Right lobe of liver (tissue), 6 donors: ENCODE results near the gene SPCS2. TPM values are rescaled to one million over a fixed set of nuclear protein-coding genes. Genes with fewer than 3 reads are reported as not detected.
"Not testable (repeated sequence)": the region's sequence is repeated elsewhere in the genome, so short reads cannot be mapped to it uniquely, and the experiment has no call there.

Experiments used
- ATAC-seq, 4 donors: fragments of 200-7000 bp; cut with Tn5 transposase; one replicate each; pipeline ENCODE4 v1.9.1; 2020; ENCODE audit warnings: mild to moderate bottlenecking in 4 of 4, moderate library complexity in 4 of 4
- DNase-seq, 3 donors: peaks; one replicate each; pipeline ENCODE4 v3.0.0-alpha.2; 2020
- H3K27ac ChIP-seq, 3 donors: fragments of 200-600 bp; one replicate each; pipeline ENCODE4 v1.8.0; 2022
- H3K27me3 ChIP-seq, 2 donors: fragments of 200-600 bp; one replicate each; pipeline ENCODE4 v1.8.0; 2022
- H3K36me3 ChIP-seq, 4 donors: fragments of 200-600 bp; sonication (generic) in 1 of 4; one replicate each; pipeline versions ENCODE4 v1.5.1 to v1.8.0; 2017 to 2022; ENCODE audit warnings: control low read depth in 1 of 4
- H3K4me1 ChIP-seq, 4 donors: fragments of 200-600 bp; sonication (generic) in 1 of 4; one replicate each; pipeline versions ENCODE4 v1.5.1 to v1.8.0; 2017 to 2022; ENCODE audit warnings: control low read depth in 1 of 4
- H3K4me3 ChIP-seq, 3 donors: fragments of 200-600 bp; one replicate each; pipeline ENCODE4 v1.8.0; 2022
- H3K9me3 ChIP-seq, 4 donors: fragments of 200-600 bp; sonication (generic) in 1 of 4; one replicate each; pipeline versions ENCODE4 v1.5.1 to v1.8.0; 2017 to 2022; ENCODE audit warnings: control low read depth in 1 of 4
- CTCF ChIP-seq, 4 donors: fragments of 200-600 bp in 3 of 4; fragments of 450-650 bp in 1 of 4; IDR thresholded peaks; one replicate each; pipeline versions ENCODE4 v1.5.1 to v1.8.0; 2016 to 2022; ENCODE audit warnings: antibody characterized with exemption in 4 of 4, mild to moderate bottlenecking in 2 of 4
- POLR2A ChIP-seq: fragments of 450-650 bp; IDR thresholded peaks from one replicate; pipeline ENCODE4 v1.6.1; 2017; ENCODE audit warnings: antibody characterized with exemption, mild to moderate bottlenecking
- whole genome bisulfite sequencing: methylation state at CpG from one replicate; pipeline ENCODE4 v1.1.6; 2018; ENCODE audit warnings: low coverage, low lambda C conversion rate; ENCODE audit not compliant: insufficient coverage; ENCODE audit errors: missing lambda C conversion rate; 5-methylcytosine and 5-hydroxymethylcytosine counted together
- intact Hi-C, 2 donors: fragments of 100-400 bp; cut with DNase I; formaldehyde crosslinking; loops; one replicate each; pipeline versions ENCODE4 v1.11.2 to v1.14.1; 2022
- total RNA-seq, 6 experiments: library from RNA; depleted of rRNA in 2 of 6; stranded (reverse); fragments of >200 nt in 2 of 6; fragmentation: NEBNext Ultra II Directional in 3 of 6; extraction: Animal tissue kit (Norgen Biotek cat#: 25700) in 3 of 6; gene quantifications; one replicate each; pipeline versions ENCODE4 v1.1.0 to v1.2.4, GENCODE V29; 2016 to 2023
- donor health status: DM: no; HTN: yes; CAD: no.
- donor health status: DM: no; HTN: no; CAD: no.
- donor health status: DM: no; HTN: no; CAD: no.
- donor health status: DM: no; HTN: yes; CAD: no.
- donor health status: DM: no; HTN: yes; CAD: no.

The SPCS2 gene
- total RNA-seq, 6 experiments from 2014 or later = 50.8 to 258 (median 107) TPM

GRCh38 chr11:74954199-74954598 lies 5.1 kb downstream of the SPCS2 start:
- TF ChIP-seq CTCF (IDR thresholded peaks at IDR 0.05) (no peak), POLR2A (no peak)
- ATAC-seq (no peak), DNase-seq (no peak)
- H3K36me3 ChIP-seq = no peaks in the 10 kb centered on the region
- 100% methylated on average over 1 of the region's 1 CpG for WGBS
- no peaks in the 10 kb centered on the region for H3K9me3 ChIP-seq
- peaks cover 0 to 16% (median 4%) of the 10 kb centered on the region in 4 donors for H3K4me1 ChIP-seq
- no peak overlapping the region for H3K4me3 ChIP-seq
- H3K27me3 ChIP-seq = no peaks in the 10 kb centered on the region
- no peak overlapping the region for H3K27ac ChIP-seq
- intact Hi-C loops = no loop called here

GRCh38 chr11:74956397-74957015 lies 7.4 kb downstream of the SPCS2 start:
- ATAC-seq (no peak), DNase-seq (no peak)
- Histone ChIP-seq H3K36me3 (peaks cover 0 to 3% (median 0%) of the 10 kb centered on the region in 4 donors), H3K9me3 (no peaks in the 10 kb centered on the region), H3K4me3 (no peak overlapping the region), H3K27me3 (no peaks in the 10 kb centered on the region), H3K27ac (no peak overlapping the region), H3K4me1 (peaks cover 0 to 5% (median under 1%) of the 10 kb centered on the region in 4 donors)
- intact Hi-C loops = no loop called here
- WGBS = 81% methylated on average over 4 of the region's 4 CpGs
- TF ChIP-seq CTCF (IDR thresholded peaks at IDR 0.05) (no peak), POLR2A (no peak)

- H3K4me1 ChIP-seq = peaks cover 0 to 5% (median 0%) of the 10 kb centered on the region in 4 donors
- no peak overlapping the region for H3K27ac ChIP-seq
- DNase-seq (no peak), ATAC-seq (no peak)
- no peak overlapping the region for H3K4me3 ChIP-seq
- intact Hi-C loops = no loop called here
- H3K9me3 ChIP-seq = no peaks in the 10 kb centered on the region
- WGBS = 100% methylated on average over 1 of the region's 1 CpG
- no peaks in the 10 kb centered on the region for H3K27me3 ChIP-seq
- TF ChIP-seq POLR2A = no peak
- no peak for TF ChIP-seq CTCF (IDR thresholded peaks at IDR 0.05)
- H3K36me3 ChIP-seq = peaks cover 0 to 3% (median 0%) of the 10 kb centered on the region in 4 donors
Measured at GRCh38 chr11:74957937-74958629, 9.0 kb downstream of the SPCS2 start.

GRCh38 chr11:74960128-74960527 lies 11.1 kb downstream of the SPCS2 start:
- intact Hi-C loops, H3K36me3 ChIP-seq, H3K27me3 ChIP-seq, ATAC-seq, H3K4me3 ChIP-seq, H3K9me3 ChIP-seq, H3K4me1 ChIP-seq, H3K27ac ChIP-seq, DNase-seq: not testable (repeated sequence)
- 85% methylated on average over 6 of the region's 6 CpGs for WGBS

- H3K27me3 ChIP-seq = no peaks in the 10 kb centered on the region
- peaks cover 5 to 46% (median 9%) of the 10 kb centered on the region in 4 donors for H3K36me3 ChIP-seq
- ATAC-seq (no peak), DNase-seq (no peak)
- H3K4me1 ChIP-seq = no peaks in the 10 kb centered on the region
- no peak overlapping the region for H3K4me3 ChIP-seq
- H3K27ac ChIP-seq = no peak overlapping the region
- TF ChIP-seq CTCF (IDR thresholded peaks at IDR 0.05) = no peak
- no peaks in the 10 kb centered on the region for H3K9me3 ChIP-seq
- 90% methylated on average over 5 of the region's 5 CpGs for WGBS
- intact Hi-C loops = no loop called here
Measured at GRCh38 chr11:74966651-74967050, 17.6 kb downstream of the SPCS2 start.
